KG1 (cell line): ENCODE data around the gene JPH4.
"Not testable (repeated sequence)": the region's sequence is repeated elsewhere in the genome, so short reads cannot be mapped to it uniquely, and the experiment has no call there.

Experiments used
- DNase-seq: peaks from one replicate; lab custom pipeline; 2025; lab: John Stamatoyannopoulos, UW

The JPH4 gene

DNA sequence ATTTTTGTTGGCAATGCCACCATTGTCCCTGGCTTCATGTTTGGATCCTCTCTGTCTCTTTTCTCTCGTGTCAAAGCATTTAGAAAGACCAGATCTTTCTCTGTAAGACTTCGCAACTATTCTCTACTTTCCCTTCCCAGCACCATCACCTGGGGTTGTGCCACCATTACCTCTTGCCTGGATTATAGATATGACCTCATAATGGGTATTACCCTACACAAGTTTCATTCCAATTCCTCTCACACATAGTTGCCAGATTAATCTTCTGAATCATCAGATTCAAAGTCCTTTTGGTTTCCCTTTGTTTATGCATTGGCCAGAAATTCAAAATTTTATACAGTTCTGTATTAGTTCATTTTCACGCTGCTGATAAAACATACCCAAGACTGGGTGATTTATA lies 30.4 kb upstream of the JPH4 start:
- no peak for DNase-seq

GRCh38 chr14:23608454-23608853 lies 29.9 kb upstream of the JPH4 start:
- DNase-seq, result no peak

DNA sequence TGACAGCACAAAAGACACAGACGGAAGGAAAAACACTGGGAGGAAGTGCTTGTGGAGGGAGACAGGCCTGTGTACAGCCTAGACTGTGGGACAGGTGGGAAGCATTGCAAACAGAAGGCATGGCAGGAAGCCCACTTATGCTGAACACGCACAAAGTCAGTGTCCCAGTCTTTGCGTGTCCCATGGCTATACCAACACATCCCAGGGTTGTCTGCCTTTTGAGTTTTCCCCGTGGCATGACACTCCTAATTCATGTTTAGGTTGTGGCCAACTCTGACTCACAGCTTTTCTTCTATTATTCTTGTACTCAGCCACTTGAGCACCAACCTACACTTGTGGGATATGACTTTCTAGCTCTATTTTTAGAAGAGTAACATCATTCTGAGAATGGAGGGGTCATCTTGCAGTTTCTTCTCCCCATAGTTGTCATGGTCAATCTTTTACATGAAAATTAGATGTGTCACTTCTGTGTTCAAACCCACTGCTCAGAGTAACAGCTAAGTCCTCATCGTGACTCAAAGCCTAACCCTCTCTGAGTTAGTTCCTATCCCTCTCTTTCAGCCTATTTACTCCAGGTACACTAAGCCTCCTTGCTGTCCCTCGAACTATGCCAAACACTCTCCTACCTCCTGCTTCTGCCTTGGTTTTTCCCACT lies 27.5 kb upstream of the JPH4 start:
- DNase-seq, result no peak

- no peak for DNase-seq
These were observed 26.1 kb upstream of the JPH4 start for GRCh38 chr14:23604675-23605170.

DNA sequence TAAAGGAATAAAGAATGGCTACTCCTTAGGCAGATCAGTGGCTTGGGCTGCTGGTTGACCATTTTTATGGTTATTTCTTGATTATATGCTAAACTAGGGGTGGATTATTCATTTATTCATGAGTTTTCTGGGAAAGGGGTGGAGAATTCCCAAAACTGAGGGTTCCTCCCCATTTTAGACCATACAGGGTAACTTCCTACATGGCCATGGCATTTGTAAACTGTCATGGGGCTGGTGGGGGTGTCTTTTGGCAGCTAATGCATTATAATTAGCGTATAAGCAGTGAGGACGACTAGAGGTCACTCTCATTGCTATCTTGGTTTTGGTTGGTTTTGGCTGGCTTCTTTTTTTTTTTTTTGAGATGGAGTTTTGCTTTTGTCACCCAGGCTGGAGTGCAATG lies 25.6 kb upstream of the JPH4 start:
- DNase-seq, result no peak

GRCh38 chr14:23603103-23603502 lies 24.5 kb upstream of the JPH4 start:
- DNase-seq, result no peak

- no peak for DNase-seq
These were observed 23.8 kb upstream of the JPH4 start for GRCh38 chr14:23602181-23603095.

DNA sequence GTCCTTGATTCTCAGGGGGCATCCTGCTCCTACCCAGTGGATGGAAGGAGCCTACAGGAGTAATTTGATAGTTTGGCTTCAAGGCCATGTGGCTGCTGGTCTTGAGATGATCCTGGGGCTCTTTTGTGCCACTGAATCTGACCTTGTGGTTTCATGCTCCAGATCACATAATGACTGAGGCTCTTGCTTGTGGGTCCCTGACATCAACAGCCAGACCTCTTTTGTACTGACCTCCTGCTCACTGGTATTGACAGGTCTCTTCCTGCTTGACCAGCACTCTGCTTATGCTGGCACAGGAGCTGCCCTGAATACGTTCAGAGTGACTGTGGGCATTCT lies 23.2 kb upstream of the JPH4 start:
- no peak for DNase-seq

DNA sequence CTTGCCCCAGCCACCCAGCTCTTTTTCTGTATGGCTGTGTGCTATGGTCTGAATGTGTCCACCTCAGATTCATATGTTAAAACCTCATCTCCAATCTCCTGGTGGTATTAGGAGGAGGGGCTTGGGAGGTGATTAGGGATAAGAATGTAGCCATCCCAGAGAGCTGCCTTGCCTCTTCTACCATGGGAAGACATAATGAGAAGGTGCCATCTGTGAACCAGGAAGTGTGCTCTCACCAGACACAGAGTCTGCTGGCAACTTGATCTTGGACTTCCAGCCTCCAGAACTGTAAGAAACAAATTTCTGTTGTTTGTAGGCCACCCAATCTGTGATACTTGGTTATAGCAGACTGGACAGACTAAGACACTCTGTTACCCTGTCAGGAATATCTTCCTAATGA lies 22.8 kb upstream of the JPH4 start:
- DNase-seq, result no peak

DNA sequence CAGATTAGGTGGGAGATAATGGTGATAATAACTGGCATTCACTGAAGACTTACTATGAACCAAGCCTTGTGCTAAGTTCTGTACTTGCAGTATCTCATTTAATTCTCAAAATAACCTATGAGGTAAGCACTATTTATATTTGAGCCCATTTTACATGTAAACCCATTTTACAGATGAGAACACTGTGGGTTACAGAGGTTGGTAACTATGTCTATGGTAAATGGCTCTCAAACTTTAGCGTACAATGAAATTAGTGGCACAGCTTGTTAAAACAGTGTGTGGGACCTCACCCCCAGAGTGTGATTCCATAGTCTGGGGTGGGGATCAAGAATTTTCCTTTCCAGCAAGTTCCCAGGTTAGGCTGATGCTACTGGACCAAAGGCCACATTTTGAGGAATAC lies 22.2 kb upstream of the JPH4 start:
- no peak for DNase-seq

DNA sequence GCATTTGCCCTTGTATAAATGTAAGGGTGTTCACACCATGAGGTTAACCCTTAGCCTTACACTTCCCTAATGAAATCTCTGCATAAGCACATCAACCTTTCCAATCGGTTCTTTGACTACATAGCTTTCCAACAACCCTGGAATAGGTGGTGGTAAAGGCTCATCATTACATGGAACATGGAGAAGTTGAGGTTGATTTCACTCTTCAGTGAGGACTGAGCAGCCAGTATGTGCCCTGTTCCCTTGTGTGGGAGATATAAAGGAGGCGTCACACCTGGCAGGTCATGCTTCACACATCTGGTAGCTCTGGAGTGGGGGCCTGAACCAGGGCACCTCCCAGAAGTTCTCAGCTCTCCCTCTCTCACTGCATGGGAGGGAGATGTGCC lies 21.7 kb upstream of the JPH4 start:
- no peak for DNase-seq

- DNase-seq, result not testable (repeated sequence)
These were observed 15.6 kb upstream of the JPH4 start for GRCh38 chr14:23594191-23594590.

DNA sequence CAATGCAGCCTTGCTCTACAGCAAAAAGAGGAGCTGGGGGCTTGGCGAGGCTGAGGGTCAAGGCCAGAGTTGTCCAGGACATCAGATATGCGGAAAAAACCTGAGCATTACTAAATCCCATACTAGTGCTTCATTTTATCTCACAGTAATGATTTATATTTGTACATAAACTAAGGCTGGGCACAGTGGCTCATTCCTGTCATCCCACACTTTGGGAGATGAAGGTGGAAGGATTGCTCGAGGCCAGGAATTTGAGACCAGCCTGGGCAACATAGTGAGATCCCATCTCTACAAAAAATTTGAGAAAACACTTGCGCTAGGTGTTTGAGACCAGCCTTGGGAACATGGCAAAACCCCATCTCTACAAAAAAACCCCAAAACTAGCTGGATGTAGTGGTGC lies 11.6 kb upstream of the JPH4 start:
- no peak for DNase-seq

DNA sequence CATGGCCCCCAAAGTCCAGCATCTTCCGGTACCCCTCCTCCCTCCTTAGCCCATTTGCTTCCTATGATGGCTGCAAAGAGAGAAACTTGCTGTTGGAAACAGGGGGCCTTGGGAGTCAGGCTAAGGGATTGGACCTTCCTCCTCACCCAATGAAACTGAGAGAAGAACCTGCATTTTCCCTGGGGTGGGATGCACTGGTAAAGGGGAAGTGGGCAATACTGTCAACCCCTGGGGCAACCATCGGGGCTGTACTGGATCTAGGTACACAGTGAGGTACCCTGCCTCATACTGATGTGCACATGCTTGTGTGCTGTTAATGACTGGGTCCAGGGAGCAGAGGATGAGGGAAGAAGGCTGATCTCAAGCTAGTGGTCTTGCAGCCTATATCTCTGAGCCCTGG lies 11.0 kb upstream of the JPH4 start:
- no peak for DNase-seq

- peak; percentile 86 for DNase-seq
These were observed 10.5 kb upstream of the JPH4 start for GRCh38 chr14:23588884-23589598.

GRCh38 chr14:23584527-23585203 lies 6.1 kb upstream of the JPH4 start:
- DNase-seq, result not testable (repeated sequence)

- DNase-seq, result not testable (repeated sequence)
These were observed 5.4 kb upstream of the JPH4 start for GRCh38 chr14:23583761-23584526.

DNA sequence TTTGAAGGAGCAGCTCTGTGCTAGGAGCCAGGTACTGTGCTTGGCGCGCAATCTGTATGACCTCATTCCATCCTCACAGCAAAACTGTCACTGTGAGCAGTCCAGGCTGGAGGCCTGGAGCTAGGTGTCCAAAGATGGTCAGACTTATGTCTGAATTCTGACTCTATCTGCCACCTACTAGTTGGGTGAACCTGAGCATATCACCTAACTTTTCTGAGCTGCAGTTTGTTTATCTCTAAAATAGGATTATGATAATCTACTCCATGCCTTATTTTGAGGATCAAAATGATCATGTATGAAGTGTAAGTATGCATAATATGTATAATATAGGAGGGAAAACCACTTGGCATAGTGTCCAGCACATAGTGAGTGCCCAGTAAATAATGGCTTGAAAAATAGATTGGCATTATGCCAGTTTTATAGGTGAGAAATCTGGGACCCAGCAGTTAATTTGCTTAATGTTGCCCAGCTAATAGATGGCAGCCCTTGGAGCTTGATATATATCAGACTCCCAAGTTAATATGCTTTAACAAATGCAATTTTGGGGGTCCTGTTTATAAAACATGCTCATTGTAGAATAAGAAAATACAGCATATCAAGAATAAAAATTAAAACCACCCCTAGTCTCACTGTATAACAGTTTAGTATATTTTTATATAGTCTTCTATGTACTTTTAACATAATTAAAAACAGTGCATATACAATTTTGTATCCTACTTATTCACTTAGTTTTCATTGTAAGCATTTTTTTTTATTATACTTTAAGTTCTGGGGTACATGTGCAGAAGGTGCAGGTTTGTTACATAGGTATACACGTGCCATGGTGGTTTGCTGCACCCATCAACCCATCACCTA lies 4.5 kb upstream of the JPH4 start:
- DNase-seq, result no peak

DNA sequence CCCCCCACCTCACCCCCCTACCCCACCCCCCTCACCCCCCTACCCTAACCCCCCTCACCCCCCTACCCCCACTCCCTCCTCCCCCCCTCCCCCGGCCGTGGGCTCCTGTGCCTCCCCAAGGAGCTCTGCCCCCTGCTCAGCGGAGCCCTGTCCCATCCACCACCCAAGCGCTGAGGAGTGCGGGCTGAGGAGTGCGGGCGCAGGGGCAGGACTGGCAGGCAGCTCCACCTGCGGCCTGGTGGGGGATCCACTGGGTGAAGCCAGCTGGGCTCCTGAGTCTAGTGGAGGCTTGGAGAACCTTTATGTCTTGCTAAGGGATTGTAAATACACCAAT lies 2.3 kb upstream of the JPH4 start:
- no peak for DNase-seq

- no peak for DNase-seq
These were observed 1.7 kb upstream of the JPH4 start for GRCh38 chr14:23580152-23580926.
